Stimulated activated CD4-positive, alpha-beta T cell treated with anti-CD3 and anti-CD28 coated beads, Interleukin-2, amount 100 ng/mL, for 48 hours (primary cell): ENCODE results near the gene TAS2R38.

Experiments used
- DNase-seq, 2 donors: peaks; one replicate each; pipeline ENCODE4 v3.0.0-alpha.2; 2020

Gene TAS2R38

DNA sequence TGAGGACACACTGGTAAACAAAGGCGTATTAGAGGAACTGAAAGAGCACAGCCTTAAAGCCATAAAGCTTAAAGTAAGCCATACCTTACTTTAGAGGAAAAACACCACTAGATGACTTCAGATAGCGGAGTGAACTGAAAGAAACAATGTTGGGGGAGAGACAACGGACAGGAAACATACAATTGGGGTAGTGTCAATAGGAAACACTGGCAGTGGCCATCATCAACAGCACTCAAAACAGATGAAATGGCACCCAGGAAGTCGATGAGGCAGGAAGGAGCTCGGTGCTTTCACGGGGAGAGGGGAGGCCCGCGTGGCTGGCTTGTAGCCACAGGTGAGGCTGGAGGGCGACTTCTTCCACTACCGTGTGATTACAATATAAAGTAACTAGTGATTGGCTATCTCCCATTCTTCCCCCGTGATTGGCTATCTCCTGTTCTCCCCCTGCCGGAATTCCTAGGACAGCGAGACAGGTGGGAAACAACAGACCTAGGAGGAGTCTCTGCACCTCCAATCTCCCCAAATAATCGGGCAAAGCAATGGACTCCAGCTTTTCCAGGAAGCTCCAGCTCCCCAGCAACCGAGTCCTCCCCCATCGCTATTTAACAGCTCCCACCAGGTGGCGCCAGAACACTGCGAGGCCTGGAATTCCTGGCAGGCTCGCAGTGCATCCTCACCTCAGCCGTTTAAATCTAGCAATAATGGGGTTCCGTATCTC is 2.4 kb upstream of the TAS2R38 start:
- DNase-seq, result peak; percentile 71 to 77

DNA sequence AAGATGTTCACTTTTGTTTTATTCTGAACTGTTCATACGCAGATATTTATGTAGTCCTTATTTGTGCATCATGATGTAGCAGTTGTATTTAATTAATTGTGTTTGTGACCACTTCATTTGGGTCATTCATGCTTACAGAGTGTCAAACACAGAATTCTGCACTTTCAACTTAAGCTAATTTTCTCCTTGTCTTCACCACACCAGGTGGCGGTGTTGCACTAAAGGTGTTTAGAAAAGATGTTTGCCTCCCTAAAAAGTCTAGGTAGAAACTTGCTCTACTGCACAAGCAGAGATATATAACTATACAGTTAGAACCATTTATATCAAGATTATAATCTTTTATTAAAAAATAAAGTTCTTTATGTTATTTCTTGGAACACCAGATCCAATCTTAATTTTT is 1.3 kb upstream of the TAS2R38 start:
- peak in 1 of 2 donors; percentile 3 for DNase-seq

DNA sequence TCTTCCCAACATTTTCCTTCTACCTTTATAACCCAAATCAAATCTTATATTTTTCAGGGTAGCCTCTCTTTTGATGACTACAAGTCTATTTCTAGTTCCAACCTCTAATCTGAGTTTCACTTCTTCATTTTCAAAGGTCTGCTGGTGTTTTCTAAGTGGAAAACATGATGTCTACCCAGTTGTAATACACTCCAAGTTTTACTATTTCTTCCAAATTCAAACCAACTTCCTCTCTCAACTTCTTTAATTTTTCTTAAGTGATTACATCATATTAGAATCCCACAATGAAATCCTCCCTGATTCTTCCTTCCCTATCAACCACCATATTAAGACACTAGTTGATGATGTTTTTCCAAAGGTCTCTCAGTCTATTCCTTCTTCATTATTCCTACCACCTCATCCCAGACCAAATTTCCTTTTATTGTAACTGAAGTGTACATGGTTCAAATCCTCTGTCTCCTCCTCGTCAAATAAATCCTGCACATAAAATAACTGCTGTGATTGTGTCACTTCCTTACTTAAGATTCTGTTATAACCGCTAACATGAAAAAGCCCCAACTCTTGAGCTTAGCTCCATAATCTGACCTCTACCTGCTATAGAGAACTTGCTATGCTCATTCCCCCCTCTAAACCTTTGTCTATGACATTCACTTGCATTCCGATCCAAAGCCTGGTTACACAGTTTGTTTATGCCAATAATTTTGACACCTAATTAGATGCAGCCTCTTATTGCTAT is 12.7 kb downstream of the TAS2R38 start:
- DNase-seq, result no peak

DNA sequence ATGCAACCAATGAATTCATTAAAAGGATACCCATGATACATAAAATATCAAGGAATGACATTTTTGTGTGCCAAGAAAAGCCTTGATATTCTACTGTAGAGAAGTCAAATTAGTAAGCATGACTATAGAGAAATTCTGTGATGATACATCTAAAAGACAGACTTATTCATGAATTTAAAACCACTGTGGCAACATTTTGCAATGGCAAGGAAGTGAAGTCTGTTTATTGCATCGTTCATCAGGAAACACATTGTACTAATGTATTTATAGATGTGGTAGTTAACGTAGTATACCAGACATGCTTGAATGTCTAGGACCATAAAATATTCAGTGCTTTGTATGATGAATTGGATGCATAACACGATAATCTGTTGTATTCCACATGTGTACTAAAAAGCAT is 17.5 kb downstream of the TAS2R38 start:
- DNase-seq, result no peak

DNA sequence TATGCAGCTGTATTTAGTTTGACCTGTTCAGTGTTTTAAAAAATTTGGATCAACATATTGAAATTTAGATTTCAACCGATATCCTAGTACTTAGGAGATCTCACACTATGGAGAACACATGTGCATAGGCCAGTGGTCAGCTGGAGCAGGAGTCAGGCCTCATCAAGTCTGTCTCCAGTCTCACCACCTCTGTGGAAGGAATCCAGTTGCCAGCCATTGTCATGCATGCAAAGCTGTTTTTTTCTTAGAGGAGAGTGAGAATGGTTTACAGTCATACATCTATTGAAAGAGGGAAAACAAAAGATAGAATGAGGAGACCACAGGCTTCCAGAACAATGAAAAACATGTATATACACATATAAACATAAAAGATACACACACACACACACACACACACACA is 19.2 kb downstream of the TAS2R38 start:
- no peak for DNase-seq

DNA sequence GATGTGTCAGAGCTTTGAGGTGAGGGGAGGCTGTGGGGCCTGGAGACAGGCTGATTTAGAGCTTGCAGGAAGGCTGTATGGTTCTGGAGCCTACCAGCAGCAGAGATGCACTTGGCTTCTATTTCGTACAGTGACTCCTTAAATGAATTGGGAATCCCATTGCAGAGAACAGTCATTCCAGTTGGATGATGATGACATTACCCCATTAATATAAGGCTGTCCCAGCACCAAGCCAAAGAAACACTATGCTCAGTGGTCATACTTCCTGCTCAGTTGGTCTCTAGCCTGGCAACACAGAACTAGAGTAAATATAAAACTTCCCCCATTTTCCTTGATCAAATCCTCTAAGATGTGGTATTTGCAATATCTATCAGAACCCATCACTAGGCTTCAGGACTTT is 21.1 kb downstream of the TAS2R38 start:
- no peak for DNase-seq

DNA sequence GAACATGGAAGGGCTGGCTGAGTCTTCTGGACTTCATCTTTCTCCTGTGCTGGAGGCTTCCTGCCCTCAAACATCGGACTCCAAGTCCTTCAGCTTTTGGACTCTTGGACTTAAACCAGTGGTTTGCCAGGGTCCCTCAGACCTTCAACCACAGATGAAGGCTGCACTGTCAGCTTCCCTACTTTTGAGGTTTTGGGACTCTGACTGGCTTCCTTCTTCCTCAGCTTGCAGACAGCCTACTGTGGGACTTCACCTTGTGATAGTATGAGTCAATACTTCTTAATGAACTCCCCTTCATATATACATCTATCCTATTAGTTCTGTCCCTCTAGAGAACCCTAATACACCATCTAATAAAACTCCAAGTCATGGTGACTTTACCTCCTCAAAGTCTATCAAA is 22.8 kb downstream of the TAS2R38 start:
- no peak for DNase-seq

DNA sequence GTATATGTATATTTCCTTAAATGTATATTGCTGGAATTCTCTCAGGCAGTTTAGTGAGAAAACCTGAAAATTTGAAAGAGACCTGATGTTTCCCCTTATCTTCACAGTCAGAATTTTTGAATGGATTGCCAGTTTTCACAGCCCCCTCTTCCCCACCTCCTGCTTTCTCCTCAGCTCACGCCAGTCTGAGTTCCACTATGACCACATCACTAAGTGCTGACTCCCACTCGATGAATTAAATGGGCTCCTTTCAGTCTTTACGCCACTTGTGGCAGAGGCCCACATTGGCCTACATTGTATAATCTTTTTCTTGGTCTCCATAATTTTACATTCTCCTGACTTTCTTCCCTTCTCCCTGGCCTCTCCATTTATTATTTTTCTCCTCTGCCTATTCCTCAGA is 23.7 kb downstream of the TAS2R38 start:
- DNase-seq, result no peak

DNA sequence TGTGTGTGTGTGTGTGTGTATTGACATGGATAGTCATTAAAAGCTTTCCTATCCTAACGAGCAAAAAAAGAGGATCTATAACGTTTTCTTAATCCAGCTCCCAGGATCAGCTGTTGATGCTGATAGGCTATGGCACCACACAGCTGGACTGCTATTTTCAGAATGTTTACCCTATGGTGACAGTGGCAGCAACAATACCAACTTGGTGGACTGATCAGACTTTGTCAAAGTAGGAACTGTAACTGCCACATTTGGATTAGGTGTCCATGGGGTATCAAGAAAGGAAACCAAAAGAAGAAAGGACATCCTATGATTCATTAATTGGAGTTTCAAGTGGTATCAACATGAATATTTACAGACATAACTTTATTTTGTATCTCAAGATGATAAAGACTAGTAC is 24.1 kb downstream of the TAS2R38 start:
- no peak for DNase-seq

DNA sequence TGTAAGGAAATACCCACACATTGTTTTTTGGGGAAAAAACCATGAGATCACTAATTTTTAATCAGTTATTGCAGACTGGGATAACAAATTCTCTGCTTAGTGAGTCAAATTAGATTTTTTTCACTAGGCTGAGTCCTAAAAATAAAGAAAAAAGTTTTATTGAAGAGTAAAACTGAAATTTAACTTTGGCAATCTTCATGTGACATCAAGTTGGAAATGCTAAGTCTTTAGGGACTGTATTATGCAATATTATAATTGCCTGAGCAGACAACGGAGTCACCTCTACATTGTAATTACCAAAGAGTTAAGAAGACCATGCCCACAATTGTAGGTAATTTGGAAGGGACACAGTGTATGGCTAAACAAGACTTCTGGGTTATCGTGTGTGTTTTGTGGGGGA is 24.6 kb downstream of the TAS2R38 start:
- DNase-seq, result no peak

DNA sequence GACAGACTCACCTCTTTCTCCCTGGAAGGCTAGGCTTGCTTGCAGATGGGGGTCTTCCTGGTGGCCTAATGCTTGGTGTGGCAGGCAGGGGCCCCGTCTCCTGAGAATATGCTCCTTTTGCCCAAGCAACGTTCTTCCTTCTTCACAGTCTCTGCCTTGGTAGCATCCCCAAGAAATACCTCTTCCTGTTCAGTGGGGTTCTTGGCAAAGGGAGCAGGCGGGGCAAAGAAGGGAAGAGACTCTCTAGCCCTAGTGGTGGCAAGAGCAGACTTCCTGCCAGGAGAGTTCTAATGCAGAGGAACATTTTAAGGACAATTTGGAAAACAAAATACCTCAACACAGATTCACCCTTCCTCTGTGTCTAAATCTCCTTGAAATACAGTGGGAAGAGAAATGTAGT is 26.8 kb downstream of the TAS2R38 start, which contains the start of gene CLEC5A:
CLEC5A (minus strand) TSS at position 179 of the 400 bp plus-strand sequence. CDS start 682 bp downstream, outside the sequence.
- DNase-seq, result no peak

DNA sequence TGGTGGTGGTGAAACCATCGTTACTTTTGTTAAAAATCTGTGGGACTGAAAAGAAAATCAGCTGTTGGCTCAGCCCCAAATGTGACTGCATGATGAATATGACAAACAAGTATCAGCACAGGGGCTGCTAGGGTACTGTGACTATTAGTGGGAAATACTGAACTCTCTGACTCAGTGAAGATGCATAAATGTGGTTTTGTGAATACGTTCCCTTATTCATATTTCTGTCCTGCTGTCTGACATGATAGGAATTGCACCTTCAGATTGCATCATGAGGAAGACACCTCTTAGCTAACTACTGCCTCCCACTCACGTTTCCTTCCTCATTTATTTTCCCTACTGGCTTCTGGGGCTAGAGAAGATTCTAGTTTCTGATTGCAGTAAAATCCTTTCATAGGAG is 28.2 kb downstream of the TAS2R38 start:
- DNase-seq, result no peak

DNA sequence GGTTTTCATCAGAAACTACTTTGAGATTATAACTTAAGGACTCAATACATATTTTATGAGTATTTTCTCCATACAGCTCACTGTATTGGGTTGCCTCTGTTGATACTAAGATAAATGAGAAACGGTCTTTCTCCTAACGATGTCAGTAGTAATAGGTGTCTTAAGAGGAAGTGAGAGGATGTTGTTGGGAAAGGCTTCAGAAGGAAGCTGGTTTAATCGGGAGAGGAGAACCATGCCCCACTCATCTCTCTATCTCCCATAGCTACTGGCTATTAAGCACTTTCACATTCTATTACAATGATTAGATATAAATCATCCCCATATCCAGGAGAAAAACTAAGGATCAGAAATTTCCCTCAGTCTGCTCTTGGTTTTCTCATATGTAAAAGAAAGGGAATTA is 28.8 kb downstream of the TAS2R38 start:
- DNase-seq, result no peak

DNA sequence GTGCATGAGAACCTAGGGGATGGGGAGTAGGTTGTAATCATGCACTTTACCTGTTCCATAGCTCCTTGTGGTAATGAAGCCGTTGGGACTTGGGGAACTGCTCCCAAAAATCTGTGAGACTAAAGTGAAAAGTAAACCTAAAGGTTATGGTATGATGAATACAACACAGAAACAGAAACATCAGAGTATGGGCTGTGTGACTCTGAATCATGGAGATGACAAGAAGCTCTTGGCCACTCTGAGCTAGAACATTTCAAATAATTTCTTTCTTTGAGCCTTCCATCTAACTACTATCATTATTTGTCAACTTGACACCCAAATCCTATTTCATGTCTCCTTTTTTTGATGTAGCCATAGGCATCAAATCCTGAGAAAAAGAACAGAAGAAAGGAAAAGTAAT is 29.7 kb downstream of the TAS2R38 start:
- DNase-seq, result no peak

DNA sequence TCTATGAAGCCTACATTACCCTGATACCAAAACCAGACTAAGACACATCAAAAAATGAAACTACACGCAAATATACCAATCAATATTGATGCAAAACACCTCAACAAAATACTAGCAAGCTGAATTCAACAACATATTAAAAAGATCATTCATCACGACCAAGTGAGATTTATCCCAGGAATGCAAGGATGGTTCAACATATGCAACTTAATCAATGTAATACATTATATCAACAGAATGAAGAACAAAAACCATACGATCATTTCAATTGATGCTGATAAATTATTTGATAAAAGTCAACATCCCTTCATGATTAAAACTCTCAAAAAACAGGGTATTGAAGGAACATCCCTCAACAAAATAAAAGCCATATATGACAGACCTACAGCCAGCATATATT is 32.5 kb downstream of the TAS2R38 start:
- DNase-seq, result no peak

DNA sequence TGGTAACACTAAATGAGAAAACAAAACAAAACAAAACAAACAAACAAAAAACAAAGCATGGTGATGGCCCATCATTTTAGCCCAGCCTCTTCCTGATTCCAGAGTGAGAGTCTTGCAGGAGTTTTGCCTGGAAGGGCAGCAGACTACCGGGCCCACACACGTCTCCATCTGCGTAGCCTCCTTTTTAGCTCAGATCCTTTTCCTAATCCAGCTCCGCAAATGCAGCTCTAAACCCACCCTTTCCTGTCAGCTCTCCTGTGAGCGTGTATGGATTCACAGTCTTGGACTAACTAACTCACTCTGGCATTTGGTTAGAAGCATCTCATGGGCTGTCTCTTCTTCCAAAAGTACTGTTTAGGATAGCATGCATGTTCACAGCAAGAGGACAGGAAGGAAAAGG is 43.4 kb downstream of the TAS2R38 start:
- DNase-seq, result no peak

DNA sequence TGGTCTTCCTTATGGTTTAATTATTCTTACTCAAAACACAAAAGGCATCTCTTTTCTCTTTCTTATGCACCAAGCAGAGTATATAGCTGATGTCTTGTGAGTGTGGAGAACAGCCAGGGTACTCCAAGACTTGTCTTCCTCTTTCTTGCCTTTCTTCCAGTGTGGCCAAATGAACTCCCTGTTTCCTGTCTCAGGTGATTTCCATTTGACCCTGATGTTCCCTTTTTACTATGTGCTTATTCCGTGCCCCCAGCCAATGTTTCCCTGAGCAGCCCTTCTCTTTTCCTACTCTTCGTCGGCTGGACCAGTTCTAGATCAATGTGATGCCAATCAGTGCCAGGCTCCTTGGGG is 44.8 kb downstream of the TAS2R38 start:
- no peak for DNase-seq

DNA sequence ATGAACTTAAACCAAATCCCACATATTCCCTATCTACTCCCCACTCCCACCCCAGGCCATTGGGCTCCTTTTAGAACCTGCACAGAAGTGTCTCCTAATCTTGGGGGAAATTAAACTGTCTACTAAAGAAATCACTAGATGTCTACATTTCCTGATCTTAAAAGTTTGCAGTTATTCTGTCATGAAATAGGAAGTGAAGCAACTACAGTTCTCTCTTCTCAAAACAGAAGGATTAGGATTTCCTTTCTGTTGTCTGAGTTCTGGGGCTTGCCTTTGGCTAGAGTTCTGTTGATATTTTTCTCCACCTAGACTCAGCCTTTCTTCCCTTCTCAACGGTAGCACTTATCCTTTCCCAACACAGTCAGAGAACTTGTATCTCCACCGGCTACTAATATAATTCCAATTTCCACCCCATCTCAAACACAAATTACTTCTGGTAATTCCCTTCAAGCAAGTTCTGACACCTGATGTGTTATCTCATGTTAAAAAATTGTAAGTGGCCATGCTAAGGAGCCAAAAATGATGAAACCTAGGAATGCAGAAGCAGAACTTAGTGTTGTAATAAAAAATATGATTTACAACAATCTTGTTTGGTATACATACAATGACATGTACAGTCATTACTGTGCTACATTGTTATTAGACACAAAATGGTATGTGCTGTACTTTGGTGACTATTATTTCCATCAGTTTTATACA is 45.3 kb downstream of the TAS2R38 start:
- DNase-seq, result no peak
